ENCODE data around the gene CENPVL1. TPM values are rescaled to one million over a fixed set of nuclear protein-coding genes. Genes with fewer than 3 reads are reported as not detected.
"Not testable (repeated sequence)": the region's sequence is repeated elsewhere in the genome, so short reads cannot be mapped to it uniquely, and the experiment has no call there.

Gene CENPVL1
- total RNA-seq: not detected

GRCh38 chrX:51710277-51711164 lies at the start of gene CENPVL1:
Gene CENPVL1 (plus strand): TSS chrX:51710512. CDS start chrX:51710512, 0 bp downstream.
- WGBS, 2 donors: no CpG with 5 or more reads among the region's 87 CpGs
- intact Hi-C loops (cut with DNase I); H3K4me1 ChIP-seq; H3K9me3 ChIP-seq; H3K36me3 ChIP-seq; H3K4me3 ChIP-seq (replicated peaks in 1 of 3); H3K27me3 ChIP-seq; DNase-seq; H3K27ac ChIP-seq: not testable (repeated sequence)

- DNase-seq: no peak
- H3K27me3 ChIP-seq: no peaks in the 10 kb centered on the region
- intact Hi-C loops (cut with DNase I): no loop called here
- H3K27ac ChIP-seq: no peak overlapping the region
- H3K36me3 ChIP-seq: no peaks in the 10 kb centered on the region
- no peak overlapping the region for H3K4me3 ChIP-seq (replicated peaks in 1 of 3)
- TF ChIP-seq POLR2A (IDR thresholded peaks at IDR 0.05): no peak
- H3K4me1 ChIP-seq: no peaks in the 10 kb centered on the region
- H3K9me3 ChIP-seq: no peaks in the 10 kb centered on the region
- WGBS, 2 donors: 40 to 56% methylated on average over 5 of the region's 5 CpGs
Measured at GRCh38 chrX:51665981-51666380, 44.3 kb upstream of the CENPVL1 start.

- no CpG with 5 or more reads among the region's 18 CpGs for WGBS, 2 donors
- intact Hi-C loops (cut with DNase I); H3K36me3 ChIP-seq: not testable (repeated sequence)
Measured at GRCh38 chrX:51679689-51680433, 30.5 kb upstream of the CENPVL1 start.

GRCh38 chrX:51681808-51682719 lies 28.2 kb upstream of the CENPVL1 start:
- DNase-seq; H3K36me3 ChIP-seq; H3K27ac ChIP-seq; H3K9me3 ChIP-seq; H3K4me3 ChIP-seq (replicated peaks in 1 of 3); H3K27me3 ChIP-seq; intact Hi-C loops (cut with DNase I); H3K4me1 ChIP-seq: not testable (repeated sequence)
- WGBS, 2 donors: no CpG with 5 or more reads among the region's 88 CpGs

More at GRCh38 chrX:51679689-51680433, 30.5 kb upstream of the CENPVL1 start:
- not testable (repeated sequence) for H3K9me3 ChIP-seq; H3K4me3 ChIP-seq (replicated peaks in 1 of 3); H3K27me3 ChIP-seq; DNase-seq; H3K27ac ChIP-seq; H3K4me1 ChIP-seq

- H3K36me3 ChIP-seq; H3K27me3 ChIP-seq; DNase-seq; H3K9me3 ChIP-seq; H3K27ac ChIP-seq; intact Hi-C loops (cut with DNase I); H3K4me3 ChIP-seq (replicated peaks in 1 of 3); H3K4me1 ChIP-seq: not testable (repeated sequence)
- no CpG with 5 or more reads among the region's 30 CpGs for WGBS, 2 donors
Measured at GRCh38 chrX:51682720-51683062, 27.6 kb upstream of the CENPVL1 start, which contains the start of gene CENPVL2. Gene CENPVL2 (minus strand): TSS chrX:51682831. CDS start chrX:51682831, 0 bp downstream.

GRCh38 chrX:51694254-51694653 lies 16.1 kb upstream of the CENPVL1 start:
- TF ChIP-seq CTCF (IDR thresholded peaks at IDR 0.05) (no peak), POLR2A (IDR thresholded peaks at IDR 0.05) (no peak)
- DNase-seq: no peak
- H3K4me1 ChIP-seq: no peaks in the 10 kb centered on the region
- no peak overlapping the region for H3K4me3 ChIP-seq (replicated peaks in 1 of 3)
- WGBS, 2 donors: 87 to 100% methylated on average over 3 to 6 of the region's 6 CpGs
- no peak overlapping the region for H3K27ac ChIP-seq
- intact Hi-C loops (cut with DNase I): no loop called here
- no peaks in the 10 kb centered on the region for H3K27me3 ChIP-seq
- H3K9me3 ChIP-seq: no peaks in the 10 kb centered on the region
- no peaks in the 10 kb centered on the region for H3K36me3 ChIP-seq

- no peaks in the 10 kb centered on the region for H3K36me3 ChIP-seq
- 93 to 95% methylated on average over 5 to 6 of the region's 8 CpGs for WGBS, 2 donors
- DNase-seq: no peak
- no peak for TF ChIP-seq POLR2A (IDR thresholded peaks at IDR 0.05)
- no peak for TF ChIP-seq CTCF (IDR thresholded peaks at IDR 0.05)
- intact Hi-C loops (cut with DNase I): no loop called here
- no peak overlapping the region for H3K4me3 ChIP-seq (replicated peaks in 1 of 3)
- no peak overlapping the region for H3K27ac ChIP-seq
- no peaks in the 10 kb centered on the region for H3K4me1 ChIP-seq
- no peaks in the 10 kb centered on the region for H3K27me3 ChIP-seq
- no peaks in the 10 kb centered on the region for H3K9me3 ChIP-seq
Measured at GRCh38 chrX:51697397-51697796, 12.9 kb upstream of the CENPVL1 start.

- H3K27me3 ChIP-seq; DNase-seq; H3K4me3 ChIP-seq (replicated peaks in 1 of 3); H3K27ac ChIP-seq; intact Hi-C loops (cut with DNase I); H3K4me1 ChIP-seq; H3K9me3 ChIP-seq; H3K36me3 ChIP-seq: not testable (repeated sequence)
- WGBS, 2 donors: no CpG with 5 or more reads among the region's 18 CpGs
Measured at GRCh38 chrX:51712943-51713647, 2.8 kb downstream of the CENPVL1 start.

Data from thyroid gland (tissue), 4 donors.